Stimulated activated naive CD4-positive, alpha-beta T cell (primary cell): ENCODE data around the gene PCDH18.
"Not testable (repeated sequence)": the region's sequence is repeated elsewhere in the genome, so short reads cannot be mapped to it uniquely, and the experiment has no call there.

Source experiments
- DNase-seq, 6 experiments: peaks; one replicate each; lab custom pipeline; 2025; lab: John Stamatoyannopoulos, UW

PCDH18 gene

DNA sequence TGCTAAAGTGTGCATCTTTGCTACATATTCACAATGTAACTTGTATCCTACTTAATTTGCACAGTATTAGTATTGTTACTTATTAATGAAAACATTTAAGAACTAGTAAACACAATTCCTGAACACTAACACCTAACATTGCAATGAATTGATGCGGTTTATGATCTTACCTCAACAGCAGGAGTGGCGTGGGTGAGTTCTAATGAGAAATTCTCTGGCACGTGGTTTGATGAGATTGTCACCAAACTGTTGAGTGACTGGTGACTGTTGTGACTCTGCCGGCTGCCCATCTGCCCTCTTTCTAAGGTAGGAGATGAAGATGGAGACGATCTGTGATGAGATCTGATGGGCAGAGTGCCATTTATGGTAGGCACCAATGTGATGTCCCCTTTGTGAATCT, 2.9 kb downstream of the PCDH18 start:
- no peak for DNase-seq

- DNase-seq: no peak
These were observed 3.6 kb downstream of the PCDH18 start for GRCh38 chr4:137528673-137529072.

- no peak for DNase-seq
These were observed 5.6 kb downstream of the PCDH18 start for GRCh38 chr4:137526681-137527080.

DNA sequence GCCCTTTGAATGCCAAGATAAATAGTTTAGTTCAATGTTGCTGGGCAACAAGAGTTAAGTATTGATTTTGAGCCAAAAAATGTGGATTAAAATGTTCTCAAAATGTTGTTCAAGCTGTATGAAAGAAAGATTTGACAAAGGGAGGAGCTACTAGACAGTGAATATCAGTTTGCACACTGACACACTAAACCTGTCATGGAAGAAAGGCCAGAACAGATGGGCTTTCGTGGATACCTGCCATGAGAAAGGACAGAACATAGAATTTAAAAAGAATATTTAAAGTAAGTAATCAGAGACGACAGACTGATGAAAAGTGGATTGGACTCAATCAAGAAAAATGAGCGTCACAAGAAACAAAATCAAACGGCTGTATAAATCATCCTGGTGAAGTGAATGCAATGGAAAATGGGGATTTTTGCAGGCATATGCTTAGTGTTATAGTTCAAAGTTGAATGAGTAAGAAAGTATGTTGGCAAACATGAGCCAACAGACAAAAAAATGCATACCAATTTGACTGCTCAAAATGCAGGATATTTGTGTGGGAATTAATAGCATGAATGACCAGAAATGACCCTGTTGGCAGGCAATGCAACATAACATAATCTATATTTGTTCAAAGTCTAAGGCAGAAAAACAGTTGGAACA, 7.4 kb downstream of the PCDH18 start:
- DNase-seq: no peak

- no peak for DNase-seq
These were observed 9.0 kb downstream of the PCDH18 start for GRCh38 chr4:137523329-137523728.

GRCh38 chr4:137521053-137521452, 11.2 kb downstream of the PCDH18 start:
- DNase-seq: no peak

GRCh38 chr4:137519406-137519805, 12.9 kb downstream of the PCDH18 start:
- no peak for DNase-seq

DNA sequence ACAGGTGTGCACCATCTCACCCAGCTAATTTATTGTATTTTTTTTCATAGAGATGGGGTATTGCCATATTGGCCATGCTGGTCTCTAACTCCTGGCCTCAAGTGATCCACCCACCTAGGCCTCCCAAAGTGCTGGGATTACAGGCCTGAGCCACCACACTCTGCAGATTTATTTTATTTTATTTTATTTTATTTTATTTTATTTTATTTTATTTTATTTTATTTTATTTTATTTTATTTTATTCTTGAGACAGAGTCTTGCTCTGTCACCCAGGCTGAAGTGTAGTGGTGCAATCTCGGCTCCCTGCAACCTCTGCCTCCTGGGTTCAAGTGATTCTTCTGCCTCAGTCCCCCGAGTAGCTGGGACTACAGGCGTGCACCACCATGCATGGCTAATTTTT, 15.0 kb downstream of the PCDH18 start:
- DNase-seq: not testable (repeated sequence)

GRCh38 chr4:137514406-137515111, 17.7 kb downstream of the PCDH18 start:
- no peak for DNase-seq

DNA sequence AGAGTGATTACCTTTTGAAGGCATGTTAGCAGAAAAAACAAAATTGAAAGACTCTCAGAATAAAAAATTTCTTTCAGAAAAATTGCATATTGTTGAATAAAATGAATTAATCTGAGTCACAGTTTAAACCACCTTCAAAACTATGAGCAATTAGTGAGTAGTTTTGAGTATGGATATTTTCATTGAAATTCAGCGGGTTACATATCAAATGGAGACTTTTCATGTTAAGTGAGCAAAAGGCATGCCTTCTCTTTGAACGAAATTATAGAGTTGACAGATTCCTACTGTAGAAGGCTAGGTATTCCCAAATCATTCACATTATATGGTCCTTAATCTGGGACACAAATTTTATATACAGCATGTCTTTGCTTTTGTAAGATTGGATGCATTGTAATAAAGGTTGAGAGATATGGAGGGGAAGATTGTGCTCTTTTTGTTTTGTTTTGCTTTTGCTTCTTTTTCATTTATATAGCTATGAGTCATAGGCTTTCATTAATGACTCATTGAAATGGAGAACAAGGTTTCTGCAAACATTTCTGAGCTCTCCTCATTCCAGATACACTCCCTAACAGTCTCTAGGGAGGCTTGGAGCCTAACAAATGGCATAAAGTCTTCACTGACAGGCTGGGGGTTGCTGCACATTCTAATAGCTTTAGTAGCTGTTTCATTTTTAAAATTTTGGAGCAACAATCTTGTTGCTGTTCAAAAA, 21.6 kb downstream of the PCDH18 start:
- no peak for DNase-seq

DNA sequence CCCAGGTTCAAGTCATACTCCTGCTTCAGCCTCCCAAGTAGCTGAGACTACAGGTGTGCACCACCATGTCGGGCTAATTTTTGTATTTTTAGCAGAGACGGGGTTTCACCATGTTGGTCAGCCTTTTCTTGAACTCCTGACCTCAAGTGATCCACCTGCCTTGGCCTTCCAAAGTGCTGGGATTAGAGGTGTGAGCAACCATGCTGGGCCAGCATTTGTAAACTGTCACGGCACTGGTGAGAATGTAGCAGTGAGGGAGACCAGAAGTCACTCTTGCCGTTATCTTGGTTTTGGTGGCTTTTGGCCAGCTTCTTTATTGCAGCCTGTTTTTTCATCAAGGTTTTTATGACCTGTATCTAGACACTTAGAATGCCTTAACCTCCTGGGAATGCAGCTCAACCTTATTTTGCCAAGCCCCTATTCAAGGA, 22.4 kb downstream of the PCDH18 start:
- no peak for DNase-seq

- no peak for DNase-seq
These were observed 29.8 kb downstream of the PCDH18 start for GRCh38 chr4:137502339-137503129.

DNA sequence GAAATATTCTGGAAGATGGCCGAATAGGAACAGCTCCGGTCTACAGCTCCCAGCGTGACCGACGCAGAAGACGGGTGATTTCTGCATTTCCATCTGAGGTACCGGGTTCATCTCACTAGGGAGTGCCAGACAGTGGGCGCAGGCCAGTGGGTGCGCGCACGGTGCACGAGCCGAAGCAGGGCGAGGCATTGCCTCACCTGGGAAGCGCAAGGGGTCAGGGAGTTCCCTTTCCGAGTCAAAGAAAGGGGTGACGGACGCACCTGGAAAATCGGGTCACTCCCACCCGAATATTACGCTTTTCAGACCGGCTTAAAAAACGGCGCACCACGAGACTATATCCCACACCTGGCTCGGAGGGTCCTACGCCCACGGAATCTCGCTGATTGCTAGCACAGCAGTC, 36.0 kb downstream of the PCDH18 start:
- not testable (repeated sequence) for DNase-seq

GRCh38 chr4:137495578-137495977, 36.7 kb downstream of the PCDH18 start:
- DNase-seq: no peak

DNA sequence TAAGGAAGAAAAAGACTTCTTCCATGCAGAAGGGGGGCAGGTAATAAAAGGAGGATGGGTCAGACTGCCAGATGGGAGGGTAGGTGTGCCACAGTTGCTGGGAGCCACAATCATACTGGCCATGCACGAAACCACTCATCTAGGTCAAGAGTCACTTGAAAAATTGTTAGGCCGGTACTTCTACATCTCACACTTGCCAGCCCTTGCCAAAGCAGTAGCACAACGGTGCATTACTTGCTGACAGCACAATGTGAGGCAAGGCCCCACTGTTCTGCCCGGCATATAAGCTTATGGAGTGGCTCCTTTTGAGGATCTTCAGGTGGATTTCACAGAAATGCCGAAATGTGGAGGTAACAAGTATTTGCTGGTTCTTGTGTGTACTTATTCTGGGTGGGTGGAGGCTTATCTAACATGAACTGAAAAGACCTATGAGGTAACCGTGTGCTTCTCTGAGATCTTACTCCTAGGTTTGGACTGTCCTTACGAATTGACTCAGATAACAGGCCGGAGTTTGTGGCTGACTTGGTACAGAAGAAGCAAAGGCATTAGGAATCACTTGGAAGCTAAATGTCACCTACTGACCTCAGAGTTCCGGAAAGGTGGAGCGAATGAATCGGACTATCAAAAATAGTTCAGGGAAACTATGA, 48.9 kb downstream of the PCDH18 start:
- DNase-seq: not testable (repeated sequence)

GRCh38 chr4:137479657-137480056, 52.6 kb downstream of the PCDH18 start:
- DNase-seq: not testable (repeated sequence)

DNA sequence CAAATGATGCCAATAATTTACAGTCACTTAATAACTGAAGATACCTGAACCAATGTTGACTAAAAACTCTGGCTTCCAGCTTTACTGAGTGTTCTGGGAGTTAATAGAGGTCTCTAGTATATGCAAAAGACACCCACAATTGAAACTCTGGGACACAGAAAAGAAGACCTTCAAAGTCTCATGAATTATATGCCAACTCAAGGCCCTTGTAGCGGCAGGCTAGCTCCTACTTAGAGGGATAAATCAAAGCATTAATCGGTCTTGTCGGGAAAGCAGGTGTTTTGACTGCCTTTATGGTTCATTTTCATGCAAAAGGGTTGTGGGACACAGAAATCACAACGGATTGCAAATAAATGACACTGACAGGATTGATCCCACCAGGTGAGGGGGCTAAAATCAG, 55.9 kb downstream of the PCDH18 start:
- DNase-seq: no peak

DNA sequence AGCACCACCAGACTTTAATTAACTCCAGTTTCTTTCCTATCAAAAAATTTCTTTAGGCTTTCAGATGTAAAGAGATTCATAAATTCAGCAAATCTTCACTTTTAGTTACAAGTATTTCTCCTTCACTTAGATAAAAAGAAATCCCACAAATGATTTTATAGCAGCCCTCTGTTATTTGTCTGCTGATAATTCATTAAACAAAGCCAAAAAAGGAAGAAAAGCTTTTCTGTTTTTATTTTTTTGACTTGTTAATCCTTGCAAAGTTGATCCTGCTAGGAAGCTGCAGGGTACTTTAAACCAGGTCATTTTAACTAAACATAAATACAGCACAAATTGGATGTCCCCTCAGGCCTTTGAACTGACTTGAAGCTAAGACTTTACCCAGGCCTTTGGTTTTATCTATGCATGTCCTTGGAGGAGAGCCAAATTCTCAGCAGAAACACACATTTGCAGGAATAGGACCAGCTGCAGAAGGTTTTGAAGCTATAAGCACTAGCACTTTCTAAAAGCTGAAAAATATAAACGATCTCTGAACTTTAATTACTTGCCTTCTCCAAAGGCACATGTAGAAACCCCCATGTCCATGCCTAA, 57.5 kb downstream of the PCDH18 start:
- DNase-seq: no peak

- no peak for DNase-seq
These were observed 60.4 kb downstream of the PCDH18 start for GRCh38 chr4:137471895-137472294.

GRCh38 chr4:137471461-137471860, 60.8 kb downstream of the PCDH18 start:
- DNase-seq: no peak

- no peak for DNase-seq
These were observed 61.5 kb downstream of the PCDH18 start for GRCh38 chr4:137470806-137471205.
